HepG2 (cell line): ENCODE data around the gene NFS1. TPM values are rescaled to one million over a fixed set of nuclear protein-coding genes. Genes with fewer than 3 reads are reported as not detected.

Source experiments
- ARID4A ChIP-seq: sonication (generic); formaldehyde crosslinking; IDR thresholded peaks from 2 replicates; pipeline ENCODE4 v1.5.0; 2020; ENCODE audit warnings: mild to moderate bottlenecking, missing genetic modification reagents, borderline replicate concordance
- ATF3 ChIP-seq: sonication (generic); formaldehyde crosslinking; IDR thresholded peaks from 2 replicates; pipeline ENCODE4 v1.4.0; 2020; ENCODE audit warnings: missing genetic modification reagents
- ATF7-NPFF ChIP-seq: sonication (generic); formaldehyde crosslinking; IDR thresholded peaks from 2 replicates; pipeline ENCODE4 v1.8.1; 2023; ENCODE audit warnings: mild to moderate bottlenecking, low read depth, missing genetic modification reagents, moderate library complexity
- EHMT2 ChIP-seq: fragments of 200-600 bp; sonication (generic); IDR thresholded peaks from 2 replicates; pipeline ENCODE4 v1.7.0; 2017; ENCODE audit warnings: antibody characterized with exemption, low read depth, low read length, borderline replicate concordance
- FUBP1 ChIP-seq: sonication (generic); formaldehyde crosslinking; IDR thresholded peaks from 2 replicates; pipeline ENCODE4 v1.5.1; 2020; ENCODE audit warnings: missing genetic modification reagents, mild to moderate bottlenecking, borderline replicate concordance
- IKZF1 ChIP-seq: fragments of 450-650 bp; IDR thresholded peaks from 2 replicates; pipeline ENCODE4 v1.7.1; 2016
- MTA3 ChIP-seq: sonication (generic); formaldehyde crosslinking; IDR thresholded peaks from 2 replicates; pipeline ENCODE4 v1.4.0; 2020; ENCODE audit warnings: missing genetic modification reagents
- MYPOP ChIP-seq: sonication (generic); formaldehyde crosslinking; IDR thresholded peaks from 2 replicates; pipeline ENCODE4 v1.8.1; 2023; ENCODE audit warnings: mild to moderate bottlenecking, moderate library complexity, missing genetic modification reagents
- NFIB ChIP-seq: sonication (generic); formaldehyde crosslinking; IDR thresholded peaks from 2 replicates; pipeline ENCODE4 v1.9.0; 2021; ENCODE audit warnings: missing genetic modification reagents, mild to moderate bottlenecking, borderline replicate concordance
- RARA ChIP-seq: IDR thresholded peaks from 2 replicates; pipeline ENCODE4 v1.6.1; 2016; ENCODE audit warnings: missing genetic modification reagents, missing compliant biosample characterization
- SIX1 ChIP-seq: sonication (generic); formaldehyde crosslinking; IDR thresholded peaks from 2 replicates; pipeline ENCODE4 v1.4.0; 2020; ENCODE audit warnings: missing genetic modification reagents, borderline replicate concordance
- TFAP4 ChIP-seq: sonication (generic); IDR thresholded peaks from 2 replicates; pipeline ENCODE4 v1.6.1; 2016; ENCODE audit warnings: low read depth, borderline replicate concordance
- THYN1 ChIP-seq: sonication (generic); formaldehyde crosslinking; IDR thresholded peaks from 2 replicates; pipeline ENCODE4 v1.8.1; 2023; ENCODE audit warnings: low read depth, mild to moderate bottlenecking, moderate library complexity, missing genetic modification reagents, borderline replicate concordance
- TMF1 ChIP-seq: sonication (generic); formaldehyde crosslinking; IDR thresholded peaks from 2 replicates; pipeline ENCODE4 v1.8.1; 2022; ENCODE audit warnings: low read depth, missing genetic modification reagents
- ZBTB21 ChIP-seq: sonication (generic); formaldehyde crosslinking; IDR thresholded peaks from 2 replicates; pipeline ENCODE4 v1.4.0; 2020; ENCODE audit warnings: missing genetic modification reagents
- ZNF331 ChIP-seq: sonication (generic); formaldehyde crosslinking; IDR thresholded peaks from 2 replicates; pipeline ENCODE4 v1.4.0; 2020; ENCODE audit warnings: missing genetic modification reagents
- ZNF704 ChIP-seq: sonication (generic); formaldehyde crosslinking; IDR thresholded peaks from 2 replicates; pipeline ENCODE4 v1.8.1; 2023; ENCODE audit warnings: mild to moderate bottlenecking, inconsistent platforms, moderate library complexity, missing genetic modification reagents, borderline replicate concordance
- ZNF720 ChIP-seq: sonication (generic); formaldehyde crosslinking; IDR thresholded peaks from 2 replicates; pipeline ENCODE4 v1.4.0; 2020; ENCODE audit warnings: missing genetic modification reagents
- ZSCAN22 ChIP-seq: sonication (generic); formaldehyde crosslinking; IDR thresholded peaks from 2 replicates; pipeline ENCODE4 v1.4.0; 2020; ENCODE audit warnings: mild to moderate bottlenecking, missing genetic modification reagents
- polyA plus RNA-seq, 8 experiments: library from polyadenylated mRNA; depleted of rRNA in 3 of 8; stranded (reverse) in 7 of 8; unstranded in 1 of 8; fragments of >200 nt; fragmentation: Illumina TruSeq in 4 of 8; extraction: Trizol in 4 of 8; gene quantifications; 2 replicates each; pipeline versions ENCODE4 v1.2.1 to v1.2.3, GENCODE V29; 2011 to 2016; ENCODE audit warnings: low read depth in 4 of 8, missing spikeins in 1 of 8, mixed read lengths in 1 of 8; ENCODE audit not compliant: insufficient read depth in 1 of 8
- total RNA-seq, 5 experiments: library from RNA; depleted of rRNA; stranded (reverse); fragments of >200 nt; fragmentation: Illumina TruSeq; extraction: Trizol; gene quantifications; 2 replicates each; pipeline ENCODE4 v1.2.3, GENCODE V29; 2016; ENCODE audit warnings: low read depth in 1 of 5

The NFS1 gene
- total and polyA plus RNA-seq, 2 of the 13 experiments (the other 11 are each of a cell fraction or from before 2014, with no cell fraction given), result 65.9 to 88.1 TPM

- TF ChIP-seq ARID4A (CRISPR knock-in tag), result no peak; the same call in 1 of the 2 replicates
- no peak for TF ChIP-seq EHMT2
- no peak for TF ChIP-seq ZNF704 (CRISPR knock-in tag)
- TF ChIP-seq FUBP1, result no peak
- TF ChIP-seq SIX1 (CRISPR knock-in tag), result no peak
- no peak for TF ChIP-seq IKZF1
- no peak for TF ChIP-seq ZNF720 (CRISPR knock-in tag)
- no peak for TF ChIP-seq ZSCAN22 (CRISPR knock-in tag)
- TF ChIP-seq TMF1 (CRISPR knock-in tag), result no peak
- TF ChIP-seq ATF7-NPFF (CRISPR knock-in tag), result no peak
- TF ChIP-seq ZNF331 (CRISPR knock-in tag), result peak; percentile 73
- no peak for TF ChIP-seq MTA3 (CRISPR knock-in tag)
- TF ChIP-seq ATF3, result no peak
- peak; percentile 90 for TF ChIP-seq RARA
- TF ChIP-seq TFAP4, result no peak
- TF ChIP-seq THYN1, result no peak
- no peak; the same call in 1 of the 2 replicates for TF ChIP-seq ZBTB21 (CRISPR knock-in tag)
- no peak for TF ChIP-seq NFIB (CRISPR knock-in tag)
- peak; percentile 14; the same call in 1 of the 2 replicates for TF ChIP-seq MYPOP (CRISPR knock-in tag)
These were observed 3.9 kb downstream of the NFS1 start (continued) for GRCh38 chr20:35695245-35695749.
